ENCODE results near the gene XRCC6. TPM values are rescaled to one million over a fixed set of nuclear protein-coding genes. Genes with fewer than 3 reads are reported as not detected.
"Not testable (repeated sequence)": the region's sequence is repeated elsewhere in the genome, so short reads cannot be mapped to it uniquely, and the experiment has no call there.

The XRCC6 gene
- 210 TPM for total RNA-seq

DNA sequence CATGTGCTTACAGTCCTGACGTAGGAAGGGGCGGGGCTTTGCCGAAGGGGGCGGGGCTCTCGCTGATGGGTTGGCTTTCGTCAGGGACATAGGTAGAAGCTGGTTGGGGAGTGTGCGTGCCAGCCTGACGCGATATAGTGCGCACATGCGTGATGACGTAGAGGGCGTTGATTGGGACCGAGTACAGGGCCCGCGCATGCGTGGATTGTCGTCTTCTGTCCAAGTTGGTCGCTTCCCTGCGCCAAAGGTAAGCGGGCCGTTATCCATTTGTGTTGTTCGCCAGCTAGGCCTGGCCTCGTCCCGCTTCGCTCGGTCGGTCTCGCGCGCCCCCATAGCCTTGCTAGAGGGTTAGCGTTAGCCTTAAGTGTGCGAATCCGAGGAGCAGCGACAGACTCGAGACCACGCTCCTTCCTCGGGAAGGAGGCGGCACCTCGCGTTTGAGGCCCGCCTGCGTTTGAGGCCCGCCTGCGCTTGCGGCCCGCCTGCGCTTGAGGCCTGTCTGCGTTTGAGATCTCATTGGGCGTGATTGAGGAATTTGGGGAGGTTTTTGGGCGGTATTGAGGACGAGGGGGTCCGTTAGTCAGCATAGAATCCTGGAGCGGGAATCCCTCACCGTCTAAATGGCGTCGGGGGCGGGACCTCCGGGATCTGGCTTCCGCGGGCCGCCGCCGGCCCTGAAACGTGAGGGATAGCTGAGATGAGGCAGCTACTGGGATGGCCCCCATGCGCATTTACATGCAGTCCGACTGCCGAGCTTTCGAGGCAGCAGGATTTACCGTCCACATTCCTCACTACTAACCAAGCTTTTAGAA lies at the start of gene XRCC6:
TSS of gene XRCC6 (plus strand) at position 197 of the 812 bp plus-strand sequence. CDS start 710 bp downstream, outside the sequence.
- H3K4me1 ChIP-seq (ENCODE audit: insufficient read depth, low read length) = peaks cover 43% of the 10 kb centered on the region
- H3K4me3 ChIP-seq (ENCODE audit: low read length) = peak within 1 kb of the TSS; percentile 83
- no peaks in the 10 kb centered on the region for H3K9me3 ChIP-seq (ENCODE audit: low read depth, low read length)
- H3K27me3 ChIP-seq (ENCODE audit: insufficient read depth, low read length) = no peaks in the 10 kb centered on the region

DNA sequence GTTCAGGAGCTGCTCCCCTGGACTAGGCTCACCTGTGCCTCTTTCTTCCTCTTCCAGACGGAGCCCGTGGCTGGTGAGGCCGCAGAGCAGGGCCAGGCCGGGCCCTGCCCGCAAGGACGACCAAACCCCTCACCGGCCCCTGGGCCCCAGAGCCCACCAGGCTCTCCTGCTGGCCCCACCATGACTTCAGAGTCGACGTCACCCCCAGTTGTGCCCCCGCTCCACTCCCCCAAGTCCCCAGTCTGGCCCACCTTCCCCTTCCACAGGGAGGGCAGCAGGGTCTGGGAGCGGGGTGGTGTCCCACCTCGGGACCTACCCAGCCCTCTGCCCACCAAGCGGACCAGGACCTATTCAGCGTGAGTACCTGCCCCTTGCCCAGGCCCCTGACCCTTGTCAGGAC lies 49.3 kb upstream of the XRCC6 start:
- no peak overlapping the region for H3K4me3 ChIP-seq (ENCODE audit: low read length)
- H3K27me3 ChIP-seq (ENCODE audit: insufficient read depth, low read length) = no peaks in the 10 kb centered on the region
- H3K9me3 ChIP-seq (ENCODE audit: low read depth, low read length) = no peaks in the 10 kb centered on the region
- no peaks in the 10 kb centered on the region for H3K4me1 ChIP-seq (ENCODE audit: insufficient read depth, low read length)

DNA sequence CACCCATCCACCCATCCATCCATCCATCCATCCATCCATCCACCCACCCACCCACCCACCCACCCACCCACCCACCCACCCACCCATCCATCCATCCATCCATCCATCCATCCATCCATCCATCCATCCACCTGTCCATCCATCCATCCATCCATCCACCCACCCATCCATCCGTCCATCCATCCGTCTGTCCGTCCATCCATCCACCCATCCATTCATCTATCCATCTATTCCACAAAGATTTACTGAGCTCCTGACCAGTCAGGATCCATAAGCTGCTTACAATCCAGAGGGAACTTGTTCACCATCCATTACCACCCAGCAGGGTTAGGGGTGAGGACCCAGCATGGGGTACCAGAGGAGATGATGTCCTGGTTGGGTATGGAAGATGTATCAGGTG lies 48.8 kb upstream of the XRCC6 start:
- H3K27me3 ChIP-seq (ENCODE audit: insufficient read depth, low read length); H3K4me1 ChIP-seq (ENCODE audit: insufficient read depth, low read length); H3K9me3 ChIP-seq (ENCODE audit: low read depth, low read length); H3K4me3 ChIP-seq (ENCODE audit: low read length): not testable (repeated sequence)

DNA sequence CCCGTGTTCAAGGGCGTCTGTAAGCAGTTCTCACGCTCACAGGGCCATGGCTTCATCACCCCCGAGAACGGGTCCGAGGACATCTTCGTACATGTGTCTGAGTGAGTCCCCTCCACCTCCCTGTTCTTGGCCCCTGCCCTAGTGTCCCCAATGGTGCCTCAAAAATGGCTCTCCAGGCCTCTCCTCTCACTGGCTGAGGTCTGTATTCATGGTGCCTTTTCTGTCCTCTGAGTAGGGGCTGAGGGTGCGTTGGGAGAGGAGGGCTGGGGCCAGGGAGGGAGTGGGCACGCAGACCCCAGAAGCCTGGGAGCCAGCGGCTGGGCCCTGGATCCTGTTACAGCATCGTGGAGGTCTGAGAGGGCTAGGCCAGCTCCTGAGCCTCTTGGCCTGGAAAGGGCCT lies 47.4 kb upstream of the XRCC6 start:
- no peak overlapping the region for H3K4me3 ChIP-seq (ENCODE audit: low read length)
- H3K4me1 ChIP-seq (ENCODE audit: insufficient read depth, low read length) = no peaks in the 10 kb centered on the region
- H3K27me3 ChIP-seq (ENCODE audit: insufficient read depth, low read length) = no peaks in the 10 kb centered on the region
- H3K9me3 ChIP-seq (ENCODE audit: low read depth, low read length) = no peaks in the 10 kb centered on the region

DNA sequence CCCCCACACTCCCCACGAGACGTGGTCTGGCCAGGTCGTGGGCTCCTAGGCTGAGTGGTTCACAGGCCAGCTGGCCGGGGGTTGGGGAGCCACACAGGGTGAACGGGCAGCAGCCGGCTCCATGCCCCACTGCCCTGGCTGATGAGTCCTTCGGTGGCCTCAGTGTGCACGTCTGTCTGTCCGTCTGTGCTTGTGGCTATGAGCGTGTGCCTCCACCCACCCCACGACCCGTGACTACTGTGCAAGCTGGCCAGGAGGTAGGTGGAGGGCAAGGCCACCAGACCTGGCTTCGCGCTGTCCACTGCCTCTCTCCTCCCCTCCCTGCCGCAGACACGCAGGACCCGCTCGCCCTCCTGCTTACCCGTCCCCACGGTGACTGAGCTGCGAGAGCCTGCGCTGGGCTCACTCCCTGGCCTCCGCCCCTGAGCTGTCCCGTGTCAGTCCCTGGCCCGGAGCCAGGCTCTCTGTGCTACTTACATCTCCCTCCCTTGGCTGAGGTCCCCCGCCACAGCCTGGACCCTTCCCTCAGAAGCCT lies 46.2 kb upstream of the XRCC6 start:
- no peaks in the 10 kb centered on the region for H3K4me1 ChIP-seq (ENCODE audit: insufficient read depth, low read length)
- no peaks in the 10 kb centered on the region for H3K9me3 ChIP-seq (ENCODE audit: low read depth, low read length)
- no peaks in the 10 kb centered on the region for H3K27me3 ChIP-seq (ENCODE audit: insufficient read depth, low read length)
- H3K4me3 ChIP-seq (ENCODE audit: low read length) = no peak overlapping the region

DNA sequence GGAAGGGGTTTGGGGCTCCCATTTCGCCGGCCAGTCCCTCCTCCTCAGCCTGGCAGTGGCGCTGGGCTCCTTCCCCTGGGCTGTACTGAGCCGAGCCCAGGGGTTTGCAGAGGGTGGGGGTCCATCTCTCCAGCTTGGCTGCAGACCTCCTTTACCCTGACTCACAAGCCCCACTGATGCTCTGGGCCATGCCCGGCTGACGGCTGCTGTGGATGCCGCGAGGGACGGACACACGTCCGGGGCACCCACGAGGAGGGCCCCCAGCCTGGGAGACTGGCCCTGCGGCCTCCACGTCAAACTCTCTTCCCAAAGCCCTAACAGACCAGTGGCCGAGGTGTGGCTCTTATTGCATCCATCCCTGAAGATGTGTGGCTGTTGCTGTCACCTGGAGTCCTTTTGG lies 45.6 kb upstream of the XRCC6 start:
- Histone ChIP-seq H3K9me3 (ENCODE audit: low read depth, low read length) (no peaks in the 10 kb centered on the region), H3K27me3 (ENCODE audit: insufficient read depth, low read length) (no peaks in the 10 kb centered on the region), H3K4me3 (ENCODE audit: low read length) (no peak overlapping the region), H3K4me1 (ENCODE audit: insufficient read depth, low read length) (no peaks in the 10 kb centered on the region)

DNA sequence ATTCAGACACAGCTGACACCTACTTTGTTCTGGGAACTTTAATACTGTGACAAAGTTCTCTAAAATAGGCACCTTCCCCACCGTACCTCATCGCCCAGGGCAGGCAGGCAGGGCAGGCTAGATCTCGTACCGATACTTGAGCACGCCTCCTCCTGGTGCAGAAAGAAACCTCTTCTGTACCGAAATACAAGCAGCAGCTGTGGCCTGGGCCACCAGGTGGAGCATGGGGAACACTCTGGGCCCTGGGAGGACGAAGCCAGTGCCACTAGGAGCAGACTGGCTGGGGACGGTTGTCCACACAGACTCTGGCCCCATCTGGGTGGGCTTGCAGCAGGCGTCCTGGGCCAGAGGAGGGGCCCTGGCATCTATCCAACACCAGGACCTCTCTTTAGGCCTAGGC lies 44.2 kb upstream of the XRCC6 start:
- Histone ChIP-seq H3K4me3 (ENCODE audit: low read length) (no peak overlapping the region), H3K9me3 (ENCODE audit: low read depth, low read length) (no peaks in the 10 kb centered on the region), H3K4me1 (ENCODE audit: insufficient read depth, low read length) (no peaks in the 10 kb centered on the region), H3K27me3 (ENCODE audit: insufficient read depth, low read length) (no peaks in the 10 kb centered on the region)

DNA sequence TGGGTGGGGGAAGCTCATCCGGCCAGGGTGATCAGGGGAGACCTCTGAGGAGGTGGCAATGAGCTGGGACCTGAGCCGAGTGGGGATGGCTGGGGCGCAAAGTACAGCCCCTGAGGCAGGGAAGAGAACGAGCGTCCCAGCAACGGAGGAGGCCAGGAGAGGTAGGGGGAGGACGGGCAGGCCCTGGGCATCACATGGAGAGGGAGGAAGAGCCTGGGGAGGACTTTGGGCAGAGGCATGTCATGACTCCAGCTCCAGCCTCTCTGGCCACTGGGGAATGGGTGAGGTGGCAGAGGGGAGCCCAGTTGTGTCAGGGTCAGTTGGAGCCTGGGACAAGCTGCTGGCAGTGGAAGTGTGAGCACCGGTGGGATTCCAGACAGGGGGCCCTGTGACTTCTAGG lies 43.0 kb upstream of the XRCC6 start:
- no peaks in the 10 kb centered on the region for H3K9me3 ChIP-seq (ENCODE audit: low read depth, low read length)
- H3K4me3 ChIP-seq (ENCODE audit: low read length) = no peak overlapping the region
- no peaks in the 10 kb centered on the region for H3K4me1 ChIP-seq (ENCODE audit: insufficient read depth, low read length)
- H3K27me3 ChIP-seq (ENCODE audit: insufficient read depth, low read length) = no peaks in the 10 kb centered on the region

DNA sequence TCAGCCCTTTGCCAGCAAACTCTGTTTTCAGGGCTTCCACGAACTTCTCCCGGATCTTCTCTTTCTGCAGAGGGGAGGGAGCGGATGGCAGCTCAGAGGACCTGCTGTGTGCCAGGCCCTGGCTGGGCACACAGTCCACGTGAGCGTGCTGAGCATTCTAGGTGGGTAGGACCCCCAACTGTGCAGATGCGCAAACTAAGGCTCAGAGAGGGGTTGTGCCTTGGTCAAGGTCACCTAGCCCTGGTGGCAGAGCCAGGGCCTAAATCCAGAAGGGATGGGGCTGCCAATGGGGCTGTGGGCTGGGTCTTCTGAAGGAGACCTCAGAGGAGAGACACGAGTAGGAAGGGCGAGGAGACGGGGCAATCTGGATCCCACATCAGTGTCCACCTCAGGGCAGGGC lies 42.3 kb upstream of the XRCC6 start:
- Histone ChIP-seq H3K27me3 (ENCODE audit: insufficient read depth, low read length) (no peaks in the 10 kb centered on the region), H3K9me3 (ENCODE audit: low read depth, low read length) (no peaks in the 10 kb centered on the region), H3K4me1 (ENCODE audit: insufficient read depth, low read length) (no peaks in the 10 kb centered on the region), H3K4me3 (ENCODE audit: low read length) (no peak overlapping the region)

DNA sequence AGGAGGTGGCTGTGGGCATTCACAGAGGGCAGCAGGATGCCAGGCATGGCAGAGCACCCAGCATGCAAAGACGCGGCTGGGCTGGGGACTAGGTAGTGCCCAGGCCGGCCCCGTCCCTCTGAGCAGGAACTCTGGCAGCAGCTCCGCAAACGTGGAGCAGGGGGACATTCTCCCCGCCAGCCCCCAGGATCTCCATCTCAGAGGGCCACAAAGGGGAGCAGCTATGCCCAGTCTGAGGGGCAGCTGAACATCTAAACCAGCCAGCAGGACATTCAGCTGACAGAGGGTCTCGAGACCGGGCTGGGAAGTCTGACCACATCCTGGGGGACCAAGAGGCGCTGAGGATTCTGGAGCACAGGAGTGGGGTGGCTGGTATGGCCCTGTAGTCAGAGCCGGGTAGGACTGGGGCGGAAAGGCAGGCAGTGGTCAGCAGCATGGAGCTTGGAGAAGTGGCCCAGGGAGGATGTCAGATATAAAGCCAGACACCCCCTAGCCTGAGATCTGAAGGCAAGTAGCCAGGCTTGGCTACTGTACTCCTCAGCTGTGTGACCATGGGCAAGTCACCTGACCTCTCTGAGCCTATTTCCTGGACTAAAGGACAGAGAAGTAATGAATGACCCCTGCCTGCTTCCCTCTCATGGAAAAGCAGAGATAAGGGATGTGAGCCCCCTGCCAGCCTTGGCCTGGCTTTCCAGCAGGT lies 41.6 kb upstream of the XRCC6 start:
- H3K4me1 ChIP-seq (ENCODE audit: insufficient read depth, low read length) = no peaks in the 10 kb centered on the region

DNA sequence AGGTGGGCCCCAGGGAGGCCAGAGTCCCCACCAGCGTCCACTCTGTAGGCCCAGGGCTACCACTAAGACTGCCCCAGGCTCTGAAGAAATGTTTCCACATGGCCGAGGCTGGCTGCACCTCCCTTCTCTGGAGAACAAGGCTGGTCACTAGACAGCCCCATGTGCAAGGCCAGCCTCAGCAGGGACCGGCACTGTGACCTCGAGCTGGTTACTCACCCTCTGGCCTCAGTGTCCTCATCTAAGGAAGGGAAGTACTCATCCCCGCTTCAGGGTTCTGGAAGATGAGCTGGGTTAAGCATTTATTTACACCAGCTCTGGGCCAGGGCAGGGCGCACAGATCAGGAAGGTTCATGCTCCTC lies 41.1 kb upstream of the XRCC6 start:
- H3K27me3 ChIP-seq (ENCODE audit: insufficient read depth, low read length) = no peaks in the 10 kb centered on the region
- H3K9me3 ChIP-seq (ENCODE audit: low read depth, low read length) = no peaks in the 10 kb centered on the region
- no peak overlapping the region for H3K4me3 ChIP-seq (ENCODE audit: low read length)
- H3K4me1 ChIP-seq (ENCODE audit: insufficient read depth, low read length) = no peaks in the 10 kb centered on the region

More for the DNA sequence above, 41.6 kb upstream of the XRCC6 start:
- Histone ChIP-seq H3K27me3 (ENCODE audit: insufficient read depth, low read length) (no peaks in the 10 kb centered on the region), H3K9me3 (ENCODE audit: low read depth, low read length) (no peaks in the 10 kb centered on the region), H3K4me3 (ENCODE audit: low read length) (no peak overlapping the region)

DNA sequence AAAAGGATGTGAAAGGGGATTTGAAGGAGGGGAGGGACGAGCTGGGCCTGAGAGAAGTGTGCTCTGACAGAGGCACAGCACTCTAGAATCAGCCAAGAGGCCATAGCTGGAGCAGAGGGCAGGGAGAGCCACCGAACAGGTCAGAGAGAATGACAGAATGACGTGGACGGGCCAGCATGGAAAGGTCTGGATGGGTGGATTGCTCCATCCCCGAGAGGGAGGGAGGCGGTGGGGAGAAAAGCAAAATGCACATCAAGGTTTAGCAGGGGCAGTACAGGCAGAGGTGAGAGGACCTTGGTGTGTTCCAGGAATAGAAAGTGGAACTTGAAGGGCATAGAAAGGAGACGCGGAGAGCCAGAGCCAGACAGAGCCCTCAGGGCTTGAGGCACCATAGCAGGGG lies 38.4 kb upstream of the XRCC6 start:
- no peaks in the 10 kb centered on the region for H3K9me3 ChIP-seq (ENCODE audit: low read depth, low read length)
- H3K4me3 ChIP-seq (ENCODE audit: low read length) = no peak overlapping the region
- H3K27me3 ChIP-seq (ENCODE audit: insufficient read depth, low read length) = no peaks in the 10 kb centered on the region
- no peaks in the 10 kb centered on the region for H3K4me1 ChIP-seq (ENCODE audit: insufficient read depth, low read length)

DNA sequence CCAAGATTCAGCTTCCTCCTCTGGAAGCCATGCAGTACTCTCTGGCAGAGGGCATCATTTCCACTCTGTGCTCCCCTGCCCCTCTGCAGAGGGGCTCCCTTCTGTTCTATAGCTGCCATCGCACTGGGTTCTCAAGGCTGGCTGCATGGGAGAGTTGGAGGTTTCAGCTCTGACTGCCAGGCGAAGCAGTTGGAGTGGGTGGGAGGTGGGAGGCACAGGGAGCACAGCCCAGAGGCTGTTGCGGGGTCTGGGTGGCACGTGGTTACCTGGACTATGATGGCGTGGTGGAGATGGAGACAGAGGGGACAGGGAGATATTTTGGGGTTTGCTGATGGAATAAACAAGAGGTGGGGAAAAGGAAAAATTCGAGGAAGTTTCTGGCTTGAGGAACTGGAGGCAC lies 36.2 kb upstream of the XRCC6 start:
- H3K9me3 ChIP-seq (ENCODE audit: low read depth, low read length) = no peaks in the 10 kb centered on the region
- no peaks in the 10 kb centered on the region for H3K27me3 ChIP-seq (ENCODE audit: insufficient read depth, low read length)
- H3K4me1 ChIP-seq (ENCODE audit: insufficient read depth, low read length) = peaks cover 12% of the 10 kb centered on the region
- H3K4me3 ChIP-seq (ENCODE audit: low read length) = no peak overlapping the region

DNA sequence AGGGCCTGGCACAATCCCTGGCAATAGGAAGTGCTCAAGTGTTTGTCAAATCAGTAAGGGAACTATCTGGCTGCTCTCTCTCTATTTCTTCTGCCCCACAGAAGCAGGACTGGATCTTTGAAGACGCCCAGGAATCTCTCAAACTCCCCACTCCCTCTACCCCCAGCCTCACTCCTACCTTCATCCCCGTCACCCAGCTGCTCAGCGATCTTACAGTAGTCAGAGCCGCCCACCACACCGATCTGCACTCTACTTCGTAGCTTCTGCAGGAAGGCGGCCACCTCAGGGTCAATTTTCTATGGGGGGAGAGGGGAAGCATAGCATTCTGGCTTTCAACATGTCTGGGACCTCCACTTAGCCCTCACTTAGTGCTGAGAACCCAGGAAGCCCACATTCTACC lies 35.2 kb upstream of the XRCC6 start:
- Histone ChIP-seq H3K9me3 (ENCODE audit: low read depth, low read length) (no peaks in the 10 kb centered on the region), H3K4me3 (ENCODE audit: low read length) (no peak overlapping the region), H3K4me1 (ENCODE audit: insufficient read depth, low read length) (peaks cover 20% of the 10 kb centered on the region), H3K27me3 (ENCODE audit: insufficient read depth, low read length) (no peaks in the 10 kb centered on the region)

DNA sequence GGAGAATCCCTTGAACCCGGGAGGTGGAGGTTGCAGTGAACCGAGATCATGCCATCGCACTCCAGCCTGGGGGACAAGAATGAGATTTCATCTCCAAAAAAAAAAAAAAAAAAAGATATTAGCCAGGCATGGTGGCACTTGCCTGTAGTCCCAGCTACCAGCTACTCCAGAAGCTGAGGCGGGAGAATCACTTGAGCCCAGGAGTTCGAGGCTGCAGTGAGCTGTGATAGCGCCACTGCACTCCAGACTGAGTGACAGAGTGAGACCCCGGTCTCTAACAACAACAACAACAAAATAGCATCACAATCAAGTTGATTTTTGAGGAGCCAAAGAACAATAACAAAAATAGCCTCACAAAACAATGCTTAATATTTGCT lies 33.8 kb upstream of the XRCC6 start:
- no peaks in the 10 kb centered on the region for H3K9me3 ChIP-seq (ENCODE audit: low read depth, low read length)
- H3K4me3 ChIP-seq (ENCODE audit: low read length) = no peak overlapping the region
- peaks cover 20% of the 10 kb centered on the region for H3K4me1 ChIP-seq (ENCODE audit: insufficient read depth, low read length)
- no peaks in the 10 kb centered on the region for H3K27me3 ChIP-seq (ENCODE audit: insufficient read depth, low read length)

Measured in mononuclear cell (primary cell).